Measurements from ENCODE around the gene CDKN2B-AS1. TPM values are rescaled to one million over a fixed set of nuclear protein-coding genes. Genes with fewer than 3 reads are reported as not detected.

The CDKN2B-AS1 gene
- total RNA-seq, 2 donors from 2014 or later = 0.13 TPM; not detected in 1

- intact Hi-C loops (cut with DNase I) = no loop called here
- no peak for ATAC-seq
- no peak for DNase-seq
Observed at GRCh38 chr9:21976334-21976875, 18.2 kb upstream of the CDKN2B-AS1 start.

- no peak for DNase-seq
- ATAC-seq = no peak
- intact Hi-C loops (cut with DNase I) = no loop called here
Observed at GRCh38 chr9:21982391-21982790, 12.2 kb upstream of the CDKN2B-AS1 start.

GRCh38 chr9:21982861-21983560 lies 11.6 kb upstream of the CDKN2B-AS1 start:
- ATAC-seq = no peak
- DNase-seq = no peak
- intact Hi-C loops (cut with DNase I) = no loop called here

DNA sequence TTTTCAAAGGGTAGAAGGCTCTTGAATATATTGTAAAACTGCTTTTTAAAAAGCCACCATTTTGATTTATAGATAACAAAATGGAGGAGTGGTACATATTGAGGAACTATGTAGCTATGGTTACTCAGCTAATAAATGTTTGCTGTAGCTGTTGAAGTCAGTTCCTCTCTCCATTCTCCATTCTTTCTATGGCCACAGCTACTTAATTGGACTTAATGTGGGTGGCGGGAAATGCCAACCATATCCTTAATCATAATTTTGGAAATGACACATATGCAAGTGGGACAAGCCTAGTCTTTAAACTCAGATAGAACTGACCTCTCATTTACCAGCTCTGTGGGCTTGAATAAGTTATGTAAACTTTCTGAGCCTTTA lies 11.0 kb upstream of the CDKN2B-AS1 start:
- DNase-seq = no peak
- intact Hi-C loops (cut with DNase I) = no loop called here
- no peak for ATAC-seq

DNA sequence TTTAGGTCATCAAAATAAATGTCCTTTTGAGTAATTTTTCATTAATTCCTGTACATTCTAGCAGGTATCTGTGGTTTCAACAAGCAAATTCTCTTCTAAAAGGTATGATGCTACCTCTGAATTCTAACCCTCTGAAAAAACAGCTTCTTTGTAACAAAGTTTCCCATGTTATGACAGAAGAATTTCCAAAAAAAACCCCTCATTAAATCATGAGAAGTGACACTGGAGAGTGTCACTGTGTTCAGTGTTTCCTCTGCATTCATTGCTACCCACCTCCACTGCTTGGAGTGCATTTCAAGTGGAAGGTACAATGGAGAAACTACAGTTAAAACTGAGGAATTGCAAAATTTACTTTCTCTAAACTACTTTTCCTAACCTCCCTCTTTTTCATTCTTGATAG lies 10.5 kb upstream of the CDKN2B-AS1 start:
- intact Hi-C loops (cut with DNase I) = no loop called here
- ATAC-seq (no peak), DNase-seq (no peak)

- ATAC-seq (no peak), DNase-seq (no peak)
- intact Hi-C loops (cut with DNase I) = no loop called here
Observed at GRCh38 chr9:21985964-21986667, 8.5 kb upstream of the CDKN2B-AS1 start.

- no peak for DNase-seq
- intact Hi-C loops (cut with DNase I) = no loop called here
- no peak for ATAC-seq
Observed at GRCh38 chr9:21988056-21988990, 6.3 kb upstream of the CDKN2B-AS1 start.

GRCh38 chr9:21989440-21990189 lies 5.0 kb upstream of the CDKN2B-AS1 start:
- intact Hi-C loops (cut with DNase I) = no loop called here
- no peak for ATAC-seq
- DNase-seq = no peak

DNA sequence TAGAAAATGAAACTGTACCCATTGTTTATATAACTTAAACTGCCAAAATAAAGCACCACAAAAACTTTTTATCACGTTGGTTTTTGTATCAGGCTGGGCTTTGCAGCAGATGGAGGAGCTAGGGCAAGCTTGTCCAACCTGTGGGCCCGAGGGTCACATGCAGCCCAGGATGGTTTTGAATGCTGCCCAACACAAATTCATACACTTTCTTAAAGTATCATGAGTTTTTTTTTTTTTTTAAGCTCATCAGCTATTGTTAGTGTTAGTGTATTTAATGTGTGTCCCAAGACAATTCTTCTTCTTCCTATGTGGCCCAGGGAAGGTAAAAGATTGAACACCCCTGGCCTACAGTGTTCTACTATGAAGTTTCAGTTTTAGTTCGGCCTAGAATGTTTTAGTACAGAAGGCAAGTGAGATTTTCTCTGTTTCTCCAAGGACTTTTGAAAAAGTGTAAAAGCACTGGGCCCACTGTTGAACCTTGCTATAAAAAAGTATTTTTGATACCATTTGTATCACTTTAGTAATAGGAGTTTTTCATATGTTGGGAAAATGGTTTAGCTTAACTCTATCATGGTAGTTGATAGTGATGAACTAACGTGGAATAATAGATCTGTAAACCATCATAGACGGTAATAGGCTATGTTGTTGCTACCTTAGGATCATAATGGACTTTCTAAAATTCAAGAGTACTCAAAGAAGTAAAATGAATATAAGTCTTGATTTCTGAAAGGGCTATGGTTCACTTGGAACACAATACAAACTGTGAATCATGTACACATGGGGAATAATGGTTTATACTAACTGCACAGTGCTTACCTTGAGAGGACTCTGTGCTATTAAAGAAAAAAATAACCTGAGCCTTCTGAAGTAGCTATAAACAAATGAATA lies 3.3 kb upstream of the CDKN2B-AS1 start:
- ATAC-seq = no peak
- no peak for DNase-seq
- intact Hi-C loops (cut with DNase I) = no loop called here

DNA sequence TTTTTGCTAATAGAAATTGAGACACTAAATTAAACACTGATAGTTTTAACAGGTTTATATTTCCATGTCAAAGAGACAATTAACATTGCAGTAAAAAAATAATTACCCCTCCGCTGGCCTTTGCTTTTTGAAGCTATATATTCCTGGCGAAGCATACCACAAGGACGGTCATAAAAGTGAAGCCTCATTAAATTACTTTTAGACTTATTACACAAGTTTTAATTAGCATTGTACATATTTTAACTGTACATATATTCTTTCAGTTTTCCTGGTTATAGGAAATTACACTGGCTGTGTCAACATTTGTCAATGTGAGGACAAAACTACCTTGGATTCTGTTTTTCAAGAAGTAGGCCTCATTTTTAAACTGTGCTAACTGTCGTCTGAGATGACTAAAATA lies 1.6 kb upstream of the CDKN2B-AS1 start:
- no peak for ATAC-seq
- intact Hi-C loops (cut with DNase I) = no loop called here
- DNase-seq = no peak

DNA sequence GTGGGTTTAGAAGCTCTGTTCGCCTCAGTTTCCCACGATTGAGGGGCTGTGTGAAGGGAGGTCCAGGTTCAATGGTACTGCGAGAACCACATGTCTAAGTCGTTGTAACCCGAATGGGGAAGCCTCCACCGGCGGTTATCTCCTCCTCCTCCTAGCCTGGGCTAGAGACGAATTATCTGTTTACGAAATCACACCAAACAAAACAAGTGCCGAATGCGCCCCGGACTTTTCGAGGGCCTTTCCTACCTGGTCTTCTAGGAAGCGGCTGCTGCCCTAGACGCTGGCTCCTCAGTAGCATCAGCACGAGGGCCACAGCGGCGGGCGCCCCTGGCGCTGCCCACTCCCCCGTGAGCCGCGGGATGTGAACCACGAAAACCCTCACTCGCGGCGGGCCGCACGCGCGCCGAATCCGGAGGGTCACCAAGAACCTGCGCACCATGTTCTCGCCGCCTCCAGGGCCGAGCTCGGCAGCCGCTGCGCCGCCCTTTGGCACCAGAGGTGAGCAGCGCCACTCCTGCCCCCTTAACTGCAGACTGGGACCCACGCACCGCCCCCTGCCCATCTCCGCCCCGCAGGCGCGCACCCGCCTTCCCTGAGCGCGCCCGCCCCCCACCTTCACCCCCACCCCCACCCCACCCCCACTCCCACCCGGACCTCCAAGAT lies 567 bp upstream of the CDKN2B-AS1 start, which contains the start of gene CDKN2A:
Gene CDKN2A (minus strand): TSS at position 500 of the 663 bp plus-strand sequence.
- DNase-seq (peak; percentile 27), ATAC-seq (peak; percentile 46 to 54)
- intact Hi-C loops (cut with DNase I) = no loop called here

GRCh38 chr9:21995006-21995665 lies 545 bp downstream of the CDKN2B-AS1 start:
- intact Hi-C loops (cut with DNase I) = no loop called here
- peak; percentile 82 to 88 for ATAC-seq

GRCh38 chr9:21995666-21996398 lies 1.2 kb downstream of the CDKN2B-AS1 start:
- peak; percentile 53 for DNase-seq
- ATAC-seq = peak; percentile 50 to 77
- intact Hi-C loops (cut with DNase I) = no loop called here

More at GRCh38 chr9:21995006-21995665, 545 bp downstream of the CDKN2B-AS1 start:
- DNase-seq = peak; percentile 70

DNA sequence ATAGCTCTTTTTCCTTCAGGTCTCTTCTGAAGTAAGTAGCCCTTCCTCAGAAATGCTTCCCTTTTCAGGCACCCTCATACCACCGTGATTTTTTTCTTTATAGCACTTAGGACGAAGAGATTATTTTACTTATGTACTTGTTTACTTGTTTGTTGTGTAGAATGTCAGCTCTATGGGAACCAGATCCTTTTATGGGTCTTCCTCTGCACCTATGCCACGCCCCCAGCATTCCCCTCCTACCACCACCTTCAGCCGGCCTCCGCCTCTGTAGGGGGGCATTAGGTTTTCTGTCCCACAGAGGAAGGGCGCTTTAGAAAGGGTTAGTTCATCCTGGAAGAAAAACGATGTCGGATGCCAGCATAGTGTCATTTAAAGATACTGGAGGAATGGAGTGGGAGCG lies 1.8 kb downstream of the CDKN2B-AS1 start:
- DNase-seq = no peak
- ATAC-seq = no peak
- intact Hi-C loops (cut with DNase I) = no loop called here

- DNase-seq (no peak), ATAC-seq (no peak)
- intact Hi-C loops (cut with DNase I) = no loop called here
Observed at GRCh38 chr9:21996858-21997257, 2.3 kb downstream of the CDKN2B-AS1 start.

DNA sequence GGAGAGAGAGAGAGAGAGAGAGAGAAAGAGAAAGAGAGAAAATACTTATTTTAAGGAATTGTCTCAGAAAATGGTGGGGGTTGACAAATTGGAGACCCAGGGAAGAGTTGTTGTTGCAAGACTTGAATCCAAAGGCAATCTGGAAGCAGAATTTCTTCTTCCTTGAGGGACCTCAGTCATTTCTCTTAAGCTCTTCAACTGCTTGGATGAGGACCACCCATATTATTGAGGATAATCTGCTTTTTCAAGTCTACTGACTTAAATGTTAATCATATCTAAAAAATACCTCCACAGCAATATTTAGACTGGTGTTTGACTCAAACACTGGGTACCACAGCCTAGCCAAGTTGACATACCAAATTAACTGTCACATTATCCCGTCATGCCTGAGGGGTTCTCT lies 2.9 kb downstream of the CDKN2B-AS1 start:
- no peak for DNase-seq
- ATAC-seq = no peak
- intact Hi-C loops (cut with DNase I) = no loop called here

All from left cardiac atrium (tissue), 4 donors.